CD4-positive, alpha-beta T cell treated with Interleukin-17A for 1 hour (primary cell): ENCODE results near the gene ADGRL3.
"Not testable (repeated sequence)": the region's sequence is repeated elsewhere in the genome, so short reads cannot be mapped to it uniquely, and the experiment has no call there.

Source experiments
- DNase-seq: peaks from one replicate; pipeline ENCODE4 v3.0.0-alpha.2; 2020

The ADGRL3 gene

GRCh38 chr4:61372817-61373216, 172.7 kb downstream of the ADGRL3 start:
- DNase-seq = not testable (repeated sequence)

DNA sequence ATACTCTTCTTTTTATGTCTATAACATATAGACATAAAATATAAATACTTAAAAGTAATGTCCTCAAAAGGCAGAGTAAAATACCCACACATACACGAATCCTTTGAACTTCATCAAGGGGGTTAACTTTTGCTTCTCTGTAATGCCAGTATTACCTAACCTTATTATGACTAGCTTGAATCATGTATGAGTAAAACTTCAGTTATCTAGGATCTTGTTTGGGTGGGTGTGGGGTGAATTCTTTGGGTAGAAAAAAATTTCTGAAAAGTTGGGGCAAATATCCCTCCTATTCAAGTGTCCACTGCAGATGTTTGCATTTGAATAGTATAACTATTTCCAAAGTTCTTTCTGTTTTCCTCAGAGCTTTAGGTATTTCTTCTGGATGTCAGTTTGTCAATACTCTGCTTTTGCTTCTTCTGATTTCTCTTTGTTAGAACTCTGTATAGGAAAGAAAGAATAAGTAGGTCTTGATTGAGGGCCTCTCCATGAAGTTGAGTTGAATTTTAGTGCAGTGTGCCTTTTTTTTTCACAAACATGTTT, 173.8 kb downstream of the ADGRL3 start:
- DNase-seq = no peak

GRCh38 chr4:61374447-61374891, 174.3 kb downstream of the ADGRL3 start:
- DNase-seq = no peak

DNA sequence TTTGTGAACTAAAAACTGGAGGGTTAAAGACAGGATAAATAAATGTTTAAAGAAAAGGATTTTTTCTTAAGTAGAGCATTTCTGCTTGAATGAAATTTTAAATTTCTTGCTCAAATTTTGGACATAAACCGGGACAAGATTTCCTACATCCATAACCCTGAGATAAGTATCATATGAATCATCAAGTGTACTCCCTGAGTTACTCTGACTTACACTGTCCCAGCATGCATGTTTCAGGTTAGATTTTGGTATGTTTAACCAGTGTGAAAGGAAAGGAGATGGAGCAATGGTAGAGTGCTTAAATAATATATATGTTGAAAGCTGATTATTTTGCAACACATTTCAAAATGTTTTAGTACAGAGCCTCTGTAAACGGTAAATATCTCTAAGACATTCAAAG, 175.2 kb downstream of the ADGRL3 start:
- no peak for DNase-seq

GRCh38 chr4:61376301-61376700, 176.2 kb downstream of the ADGRL3 start:
- DNase-seq = no peak

DNA sequence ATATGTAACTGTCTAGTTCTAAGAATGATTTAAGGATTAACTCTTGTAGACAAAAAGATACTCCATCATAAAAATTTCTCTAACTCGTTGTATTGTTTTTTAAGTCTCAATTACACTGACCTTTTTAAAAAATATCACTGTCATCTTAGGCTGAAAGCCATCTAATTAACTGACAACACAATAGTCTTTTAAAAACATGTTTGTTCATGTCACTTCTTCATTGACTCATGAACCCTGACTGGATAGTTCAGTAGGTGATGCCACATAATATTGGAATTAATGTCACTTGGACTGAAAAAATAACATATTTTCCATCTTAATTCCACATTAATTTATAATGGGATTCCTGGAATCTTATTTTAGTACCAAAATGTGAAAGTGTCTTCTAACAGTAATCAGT, 179.3 kb downstream of the ADGRL3 start:
- no peak for DNase-seq

DNA sequence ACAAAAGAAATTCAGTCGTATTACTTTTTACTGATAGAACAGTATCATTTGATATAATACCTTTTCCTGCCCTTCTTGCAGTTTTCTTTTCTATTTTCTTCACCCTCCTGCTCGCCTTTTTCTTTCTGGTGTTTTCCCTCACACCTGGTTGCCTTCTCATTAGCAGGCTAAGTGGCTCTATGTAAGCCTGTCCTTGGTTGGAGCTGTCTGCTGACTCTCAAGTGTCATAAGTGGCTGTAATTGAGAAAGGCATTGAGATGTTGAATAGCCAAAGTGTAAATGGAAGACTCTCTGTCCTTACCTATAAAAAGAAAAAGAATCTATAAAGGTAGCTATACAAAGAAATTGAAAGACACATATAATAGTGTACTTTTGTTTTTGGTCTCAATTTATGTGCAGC, 180.7 kb downstream of the ADGRL3 start:
- no peak for DNase-seq

GRCh38 chr4:61385256-61385655, 185.1 kb downstream of the ADGRL3 start:
- DNase-seq = no peak

- DNase-seq = not testable (repeated sequence)
These were observed 187.2 kb downstream of the ADGRL3 start for GRCh38 chr4:61387372-61387771.

DNA sequence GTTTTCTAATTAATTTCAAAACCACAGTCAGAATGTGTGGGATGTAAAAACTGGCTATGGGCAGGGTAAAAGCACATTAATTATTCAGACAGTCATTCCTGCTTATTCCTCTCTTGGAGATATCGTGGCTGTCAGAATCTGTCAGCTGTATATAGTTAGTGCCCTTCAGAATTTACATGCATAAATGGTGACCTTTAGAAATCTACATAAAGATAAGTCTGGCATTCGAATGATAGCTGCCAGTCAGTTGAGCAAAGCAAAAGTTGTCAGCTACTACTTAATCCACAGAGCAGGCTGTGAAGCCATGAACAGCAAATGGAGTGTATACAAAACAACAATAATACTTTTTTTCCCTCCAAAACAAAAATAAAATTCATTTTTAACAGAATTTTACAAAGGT, 189.5 kb downstream of the ADGRL3 start:
- no peak for DNase-seq

GRCh38 chr4:61395754-61396153, 195.6 kb downstream of the ADGRL3 start:
- no peak for DNase-seq

DNA sequence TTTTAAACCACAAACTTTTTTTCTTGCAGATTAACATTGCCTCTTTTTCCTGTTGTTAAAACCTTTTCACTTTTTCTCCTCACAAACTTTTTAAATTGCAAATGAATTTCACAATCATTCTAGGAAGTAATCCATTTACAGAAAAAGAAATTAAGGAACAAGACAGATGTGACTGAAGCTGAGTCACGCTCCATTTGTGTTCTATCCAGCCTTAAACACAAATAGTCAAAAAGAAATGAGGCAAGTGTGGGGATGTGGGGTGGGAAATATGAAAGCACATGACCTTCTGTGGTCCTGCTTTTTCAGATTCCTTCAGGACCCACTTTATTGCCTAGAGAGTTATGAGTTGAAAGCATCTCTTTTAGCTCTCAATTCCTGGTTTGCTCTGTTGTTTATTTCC, 197.0 kb downstream of the ADGRL3 start:
- DNase-seq = no peak

- no peak for DNase-seq
These were observed 200.4 kb downstream of the ADGRL3 start for GRCh38 chr4:61400439-61401038.

GRCh38 chr4:61401771-61402170, 201.6 kb downstream of the ADGRL3 start:
- DNase-seq = no peak

DNA sequence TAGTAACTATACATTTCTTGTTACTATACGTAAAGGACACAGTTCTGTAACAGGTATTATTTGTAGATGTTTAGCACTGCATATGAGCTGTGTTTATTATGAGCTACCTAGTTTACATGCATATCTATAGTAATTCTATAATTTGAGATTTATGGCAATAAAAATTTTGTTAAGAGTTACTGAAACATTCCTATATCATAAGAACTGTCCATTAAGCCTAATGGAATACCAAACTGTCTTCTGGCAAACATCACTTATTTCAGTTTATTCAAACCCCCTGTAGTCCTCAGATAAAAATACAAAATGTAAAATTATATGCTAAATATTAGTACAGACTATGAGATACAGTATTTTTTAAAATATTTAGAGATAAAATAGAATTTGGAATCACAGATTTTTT, 205.2 kb downstream of the ADGRL3 start:
- DNase-seq = no peak

DNA sequence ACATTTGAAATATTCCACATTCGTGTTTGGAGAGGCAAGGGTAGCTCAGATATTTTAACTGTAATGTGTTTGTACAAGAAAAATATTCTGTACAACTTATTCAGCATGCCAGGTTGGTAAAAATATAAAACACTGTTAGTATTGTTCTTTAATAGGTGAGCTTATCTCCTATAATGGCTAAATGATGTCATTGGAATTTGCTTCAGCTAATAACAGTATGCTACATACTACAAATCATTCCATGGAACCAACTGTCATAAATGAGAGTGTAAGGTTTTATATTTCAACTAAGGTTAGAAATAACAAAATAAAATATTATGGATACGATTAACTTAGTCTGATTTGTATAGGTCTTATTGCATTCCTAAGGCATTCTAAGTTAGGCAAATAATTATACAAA, 206.6 kb downstream of the ADGRL3 start:
- DNase-seq = no peak

GRCh38 chr4:61407642-61408618, 207.8 kb downstream of the ADGRL3 start:
- no peak for DNase-seq

GRCh38 chr4:61408861-61409260, 208.7 kb downstream of the ADGRL3 start:
- DNase-seq = no peak

DNA sequence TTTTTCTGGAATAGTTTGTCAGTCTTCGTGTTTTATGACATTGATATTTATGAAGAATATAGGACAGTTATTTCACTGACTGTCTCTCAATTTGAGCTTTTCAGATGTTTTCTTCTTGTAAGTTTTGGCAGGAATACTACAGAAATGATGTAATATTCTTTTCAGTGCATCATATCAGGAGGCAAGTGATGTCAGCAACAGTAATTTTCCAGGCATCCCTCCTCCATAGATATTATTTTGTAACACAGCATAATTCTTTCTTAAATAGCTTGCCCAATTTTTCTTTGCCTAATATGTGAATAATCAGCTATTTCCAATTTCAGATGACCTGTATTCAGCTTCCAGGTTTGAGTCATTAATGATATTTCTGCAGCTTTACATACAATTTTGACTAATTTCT, 211.1 kb downstream of the ADGRL3 start:
- DNase-seq = no peak

DNA sequence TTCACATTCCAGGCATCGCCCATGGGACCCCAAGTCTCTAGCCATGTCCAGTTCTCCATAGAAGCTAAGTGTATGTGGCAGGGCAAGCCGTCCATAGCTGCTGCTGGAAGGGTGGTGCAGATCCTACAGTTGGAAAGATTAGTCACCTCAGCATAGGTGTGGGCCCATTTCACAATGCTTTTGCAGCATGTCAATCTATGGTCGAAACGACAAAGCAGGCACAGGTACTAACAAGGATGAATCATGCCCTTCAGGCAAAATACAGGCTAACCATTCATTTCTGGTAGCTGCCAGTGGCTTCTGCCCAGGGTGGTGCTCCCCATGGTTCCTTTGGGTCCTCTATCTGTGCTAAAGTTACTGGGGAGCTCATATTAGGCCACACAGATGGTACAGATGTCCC, 225.2 kb downstream of the ADGRL3 start:
- no peak for DNase-seq

GRCh38 chr4:61426229-61426628, 226.1 kb downstream of the ADGRL3 start:
- no peak for DNase-seq

- no peak for DNase-seq
These were observed 227.1 kb downstream of the ADGRL3 start for GRCh38 chr4:61427099-61427817.

DNA sequence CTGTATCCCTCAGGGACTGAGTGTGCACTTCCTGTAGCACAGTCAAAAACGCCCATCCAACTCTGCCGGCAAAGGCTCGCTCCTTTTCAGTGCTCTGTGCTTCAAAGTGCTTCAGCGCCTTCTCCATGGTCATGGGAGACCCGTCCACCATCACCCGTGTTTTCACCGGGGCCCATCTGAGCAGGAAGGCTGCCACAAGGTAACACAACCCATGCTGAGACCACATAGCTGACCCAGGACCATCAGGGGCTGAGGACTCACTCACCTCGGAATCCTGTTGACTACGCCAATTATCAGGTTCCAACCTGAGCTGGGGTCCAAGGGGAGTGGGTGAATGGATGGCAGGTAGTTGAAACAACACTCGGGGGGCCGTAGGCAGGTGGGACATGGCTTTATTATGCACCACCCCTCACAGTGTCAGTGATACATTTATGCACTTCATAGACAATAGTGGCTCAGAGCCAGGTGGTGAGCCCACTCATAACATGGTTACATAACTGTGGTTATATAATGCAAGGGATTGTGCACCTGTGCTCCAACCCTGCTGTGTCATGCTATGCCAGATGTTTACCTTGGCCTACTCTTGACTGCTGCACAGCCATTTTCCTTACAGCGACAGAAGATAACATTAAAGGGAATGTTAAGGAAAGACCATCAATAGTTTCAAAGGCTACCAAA, 227.8 kb downstream of the ADGRL3 start:
- DNase-seq = no peak
